Trophoblast cell (in vitro differentiated cells and primary cell): ENCODE measurements around the gene KIAA1549.

Experiments used
- DNase-seq, 2 donors: peaks; one replicate each; pipeline ENCODE4 v3.0.0-alpha.2; 2016
- H2AFZ ChIP-seq: 2 replicates; pipeline ENCODE4 v1.6.1; 2013; ENCODE audit warnings: low read length, moderate library complexity, mild to moderate bottlenecking; ENCODE audit not compliant: insufficient read depth, poor library complexity
- H2AK5ac ChIP-seq: 2 replicates; pipeline ENCODE4 v1.6.1; 2013; ENCODE audit warnings: mild to moderate bottlenecking, low read length
- H2BK120ac ChIP-seq: 2 replicates; pipeline ENCODE4 v1.6.1; 2013; ENCODE audit warnings: low read length, mild to moderate bottlenecking, moderate library complexity; ENCODE audit not compliant: insufficient read depth, poor library complexity
- H2BK12ac ChIP-seq: 2 replicates; pipeline ENCODE4 v1.6.1; 2013; ENCODE audit warnings: mild to moderate bottlenecking, low read length, moderate library complexity
- H2BK5ac ChIP-seq: 2 replicates; pipeline ENCODE4 v1.6.1; 2013; ENCODE audit warnings: low read length, low read depth, moderate library complexity, mild to moderate bottlenecking; ENCODE audit not compliant: poor library complexity
- H3K14ac ChIP-seq: 2 replicates; pipeline ENCODE4 v1.6.1; 2013; ENCODE audit warnings: mild to moderate bottlenecking, low read length
- H3K18ac ChIP-seq: 2 replicates; pipeline ENCODE4 v1.6.1; 2013; ENCODE audit warnings: mild to moderate bottlenecking, low read length
- H3K23ac ChIP-seq: 2 replicates; pipeline ENCODE4 v1.6.1; 2013; ENCODE audit warnings: low read length
- H3K27ac ChIP-seq: 2 replicates; pipeline ENCODE4 v1.5.1; 2013; ENCODE audit warnings: low read depth, mild to moderate bottlenecking, inconsistent platforms, low read length, moderate library complexity
- H3K27me3 ChIP-seq: 2 replicates; pipeline ENCODE4 v1.6.1; 2013; ENCODE audit warnings: inconsistent platforms, mild to moderate bottlenecking, low read length, moderate library complexity; ENCODE audit not compliant: insufficient read depth
- H3K36me3 ChIP-seq, 2 experiments: 1 replicate in 1 of 2; 2 replicates in 1 of 2; pipeline ENCODE4 v1.6.1; 2013; ENCODE audit warnings: low read length in 2 of 2, mild to moderate bottlenecking in 2 of 2, moderate library complexity in 1 of 2; ENCODE audit not compliant: insufficient read depth in 2 of 2, control insufficient read depth in 1 of 2
- H3K4ac ChIP-seq: 2 replicates; pipeline ENCODE4 v1.6.1; 2013; ENCODE audit warnings: low read depth, mild to moderate bottlenecking, low read length, moderate library complexity
- H3K4me1 ChIP-seq, 2 experiments: 1 replicate in 1 of 2; 2 replicates in 1 of 2; pipeline ENCODE4 v1.6.1; 2013; ENCODE audit warnings: low read length in 2 of 2, mild to moderate bottlenecking in 2 of 2, moderate library complexity in 1 of 2; ENCODE audit not compliant: insufficient read depth in 2 of 2, control insufficient read depth in 1 of 2
- H3K4me2 ChIP-seq: 2 replicates; pipeline ENCODE4 v1.6.1; 2013; ENCODE audit warnings: inconsistent platforms, mild to moderate bottlenecking, low read length, moderate library complexity
- H3K4me3 ChIP-seq: 2 replicates; pipeline ENCODE4 v1.5.1; 2013; ENCODE audit warnings: mild to moderate bottlenecking, low read depth, low read length, inconsistent platforms
- H3K79me1 ChIP-seq: one replicate; pipeline ENCODE4 v1.6.1; 2013; ENCODE audit warnings: low read length
- H3K79me2 ChIP-seq: 2 replicates; pipeline ENCODE4 v1.6.1; 2013; ENCODE audit warnings: low read length, mild to moderate bottlenecking; ENCODE audit not compliant: control insufficient read depth, insufficient read depth, poor library complexity
- H3K9ac ChIP-seq: 2 replicates; pipeline ENCODE4 v1.6.1; 2013; ENCODE audit warnings: mild to moderate bottlenecking, low read length
- H3K9me3 ChIP-seq: 2 replicates; pipeline ENCODE4 v1.6.1; 2013; ENCODE audit warnings: low read depth, mild to moderate bottlenecking, control low read depth, inconsistent platforms, low read length; ENCODE audit not compliant: insufficient read depth
- H4K12ac ChIP-seq: 2 replicates; pipeline ENCODE4 v1.6.1; 2013; ENCODE audit warnings: low read depth, mild to moderate bottlenecking, low read length, moderate library complexity
- H4K8ac ChIP-seq: 2 replicates; pipeline ENCODE4 v1.6.1; 2013; ENCODE audit warnings: low read depth, mild to moderate bottlenecking, low read length, moderate library complexity
- H4K91ac ChIP-seq: one replicate; pipeline ENCODE4 v1.6.1; 2013; ENCODE audit warnings: low read depth, mild to moderate bottlenecking, low read length, moderate library complexity
- WGBS: extraction: QIAGEN DNeasy Blood & Tissue Kit; methylation state at CpG from one replicate; pipeline ENCODE4 v1.1.7; 2013; ENCODE audit warnings: missing lambda C conversion rate; ENCODE audit not compliant: insufficient read length, insufficient coverage; ENCODE audit errors: extremely low coverage; 5-methylcytosine and 5-hydroxymethylcytosine counted together

Gene KIAA1549

DNA sequence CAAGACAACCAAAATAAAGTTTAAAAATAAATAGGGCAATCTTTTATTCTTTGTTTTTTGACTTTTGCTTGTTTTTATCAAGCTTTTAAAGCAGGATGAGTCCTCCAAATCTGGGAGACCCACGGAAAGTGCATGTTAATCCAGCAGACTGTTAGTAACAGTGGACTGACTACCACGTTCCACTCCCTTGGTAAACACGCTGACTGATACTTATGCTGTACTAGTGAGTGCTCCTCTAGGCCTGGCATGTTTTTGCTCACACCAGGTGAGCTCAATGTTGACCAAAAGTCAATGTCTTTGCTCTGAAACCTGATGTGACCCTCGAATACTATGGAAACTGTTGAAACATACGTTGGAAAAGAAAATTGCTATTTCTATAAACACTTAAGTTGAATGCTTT lies 88.4 kb downstream of the KIAA1549 start:
- Histone ChIP-seq H2BK120ac (no peak overlapping the region), H4K91ac (no peak overlapping the region), H2BK5ac (no peak overlapping the region), H3K4ac (no peak overlapping the region), H2AFZ (no peak overlapping the region), H2AK5ac (no peak overlapping the region), H2BK12ac (no peak overlapping the region), H3K27ac (no peak overlapping the region), H3K4me2 (no peak overlapping the region), H3K79me1 (peaks cover 10% of the 10 kb centered on the region), H3K18ac (no peak overlapping the region), H4K8ac (no peak overlapping the region), H3K4me1 (peaks cover 20 to 21% of the 10 kb centered on the region in 2 experiments), H3K4me3 (no peak overlapping the region), H3K27me3 (no peaks in the 10 kb centered on the region), H3K14ac (no peak overlapping the region), H3K79me2 (no peaks in the 10 kb centered on the region), H3K9ac (no peak overlapping the region), H3K9me3 (no peaks in the 10 kb centered on the region), H3K23ac (no peak overlapping the region), H4K12ac (no peak overlapping the region), H3K36me3 (peaks cover 9 to 16% of the 10 kb centered on the region in 2 experiments)
- DNase-seq, result no peak
- no CpG with 5 or more reads among the region's 5 CpGs for WGBS

DNA sequence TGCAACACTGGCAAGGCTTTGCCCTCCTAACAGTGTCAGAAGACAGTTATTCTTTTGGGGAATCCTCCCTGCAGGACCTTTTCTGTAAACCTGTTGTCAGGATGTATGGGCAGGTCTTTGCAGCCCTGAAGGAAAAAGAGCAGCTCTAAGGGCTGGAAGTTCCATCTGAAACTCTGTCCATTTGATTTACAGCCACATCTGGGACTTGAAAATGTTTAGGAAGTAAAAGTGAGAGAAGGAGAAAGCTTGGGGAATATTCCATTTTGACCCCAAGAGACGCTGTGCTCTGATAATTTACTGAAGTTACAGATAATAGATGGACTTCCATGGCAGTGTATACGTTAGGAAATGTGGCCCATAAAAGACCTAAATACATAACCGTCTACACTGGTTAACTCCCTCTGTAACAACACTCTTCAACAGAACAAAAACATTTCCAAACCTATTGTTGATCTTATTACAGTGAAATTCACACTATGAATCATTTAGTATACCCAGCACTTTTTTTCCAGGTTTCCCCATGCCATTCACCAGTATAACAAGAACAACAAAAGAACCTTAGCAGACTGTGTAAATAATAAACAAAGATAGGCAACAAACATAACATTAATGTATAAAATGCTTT lies 89.1 kb downstream of the KIAA1549 start:
- Histone ChIP-seq H4K8ac (no peak overlapping the region), H2BK5ac (no peak overlapping the region), H3K4me2 (no peak overlapping the region), H2AFZ (no peak overlapping the region), H2AK5ac (no peak overlapping the region), H3K4me3 (no peak overlapping the region), H4K91ac (no peak overlapping the region), H3K9ac (no peak overlapping the region), H3K79me2 (no peaks in the 10 kb centered on the region), H3K27me3 (no peaks in the 10 kb centered on the region), H2BK12ac (no peak overlapping the region), H3K18ac (no peak overlapping the region), H3K36me3 (peaks cover 9 to 15% of the 10 kb centered on the region in 2 experiments), H3K14ac (no peak overlapping the region), H3K23ac (no peak overlapping the region), H3K79me1 (peaks cover 10% of the 10 kb centered on the region), H3K9me3 (no peaks in the 10 kb centered on the region), H3K4me1 (peaks cover 23 to 25% of the 10 kb centered on the region in 2 experiments), H2BK120ac (no peak overlapping the region), H4K12ac (no peak overlapping the region), H3K27ac (no peak overlapping the region), H3K4ac (no peak overlapping the region)
- no peak for DNase-seq
- no CpG with 5 or more reads among the region's 3 CpGs for WGBS

DNA sequence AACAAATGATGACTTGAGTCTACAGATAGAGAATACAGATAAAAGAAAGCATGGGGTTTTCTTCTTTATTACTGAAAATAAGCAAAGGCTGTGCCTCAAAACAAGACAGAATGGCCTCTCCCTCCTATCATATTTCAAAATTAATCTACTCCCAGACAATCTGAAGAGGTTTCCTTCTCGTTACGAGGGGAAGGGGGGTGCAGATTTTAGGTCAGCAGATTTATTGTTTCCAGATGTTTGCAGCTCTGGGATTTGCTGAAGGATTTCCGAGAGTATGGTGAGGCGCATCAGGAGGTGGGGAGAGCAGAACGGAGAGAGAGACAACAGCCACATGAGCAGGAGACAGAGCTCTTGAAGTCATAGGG lies 89.8 kb downstream of the KIAA1549 start:
- DNase-seq, result no peak
- peaks cover 10% of the 10 kb centered on the region for H3K79me1 ChIP-seq
- H2BK12ac ChIP-seq, result no peak overlapping the region
- no peak overlapping the region for H4K12ac ChIP-seq
- H3K27me3 ChIP-seq, result no peaks in the 10 kb centered on the region
- no peak overlapping the region for H2BK5ac ChIP-seq
- H3K79me2 ChIP-seq, result no peaks in the 10 kb centered on the region
- H3K23ac ChIP-seq, result no peak overlapping the region
- no peak overlapping the region for H2AK5ac ChIP-seq
- H3K4me1 ChIP-seq, result peaks cover 23 to 25% of the 10 kb centered on the region in 2 experiments
- H3K14ac ChIP-seq, result no peak overlapping the region
- H3K27ac ChIP-seq, result peak overlapping the region; percentile 10
- no peak overlapping the region for H4K8ac ChIP-seq
- no peak overlapping the region for H3K4me3 ChIP-seq
- no peak overlapping the region for H3K18ac ChIP-seq
- no peaks in the 10 kb centered on the region for H3K9me3 ChIP-seq
- H3K36me3 ChIP-seq, result peaks cover 6 to 11% of the 10 kb centered on the region in 2 experiments
- no peak overlapping the region for H4K91ac ChIP-seq
- H2BK120ac ChIP-seq, result no peak overlapping the region
- no peak overlapping the region for H3K4me2 ChIP-seq
- no peak overlapping the region for H2AFZ ChIP-seq
- H3K4ac ChIP-seq, result no peak overlapping the region
- no peak overlapping the region for H3K9ac ChIP-seq
- no CpG with 5 or more reads among the region's 5 CpGs for WGBS

- Histone ChIP-seq H2BK120ac (peak overlapping the region; percentile 70), H3K79me1 (peaks cover 12% of the 10 kb centered on the region), H3K79me2 (no peaks in the 10 kb centered on the region)
Observed at GRCh38 chr7:138890499-138891445, 90.4 kb downstream of the KIAA1549 start.

More at GRCh38 chr7:138890499-138891445, 90.4 kb downstream of the KIAA1549 start:
- no peak overlapping the region for H2AFZ ChIP-seq
- H3K36me3 ChIP-seq, result peaks cover 6 to 11% of the 10 kb centered on the region in 2 experiments
- no peak overlapping the region for H3K9ac ChIP-seq
- DNase-seq, result peak; percentile 92 to 94
- H4K8ac ChIP-seq, result peak overlapping the region; percentile 56
- peak overlapping the region; percentile 70 for H2BK5ac ChIP-seq
- H3K4ac ChIP-seq, result no peak overlapping the region
- H4K12ac ChIP-seq, result no peak overlapping the region
- peaks cover 23 to 25% of the 10 kb centered on the region in 2 experiments for H3K4me1 ChIP-seq
- peak overlapping the region; percentile 72 for H3K27ac ChIP-seq
- peak overlapping the region; percentile 15 for H3K4me2 ChIP-seq
- peak overlapping the region; percentile 60 for H4K91ac ChIP-seq
- H2AK5ac ChIP-seq, result peak overlapping the region; percentile 43
- WGBS, result no CpG with 5 or more reads among the region's 21 CpGs
- peak overlapping the region; percentile 25 for H3K14ac ChIP-seq
- H3K23ac ChIP-seq, result no peak overlapping the region
- peak overlapping the region; percentile 85 for H2BK12ac ChIP-seq
- no peaks in the 10 kb centered on the region for H3K27me3 ChIP-seq
- H3K4me3 ChIP-seq, result no peak overlapping the region
- H3K18ac ChIP-seq, result peak overlapping the region; percentile 67
- no peaks in the 10 kb centered on the region for H3K9me3 ChIP-seq
